Measurements from ENCODE around the gene RFPL2. TPM values are rescaled to one million over a fixed set of nuclear protein-coding genes. Genes with fewer than 3 reads are reported as not detected.

The RFPL2 gene
- total RNA-seq, 1 donor = not detected

DNA sequence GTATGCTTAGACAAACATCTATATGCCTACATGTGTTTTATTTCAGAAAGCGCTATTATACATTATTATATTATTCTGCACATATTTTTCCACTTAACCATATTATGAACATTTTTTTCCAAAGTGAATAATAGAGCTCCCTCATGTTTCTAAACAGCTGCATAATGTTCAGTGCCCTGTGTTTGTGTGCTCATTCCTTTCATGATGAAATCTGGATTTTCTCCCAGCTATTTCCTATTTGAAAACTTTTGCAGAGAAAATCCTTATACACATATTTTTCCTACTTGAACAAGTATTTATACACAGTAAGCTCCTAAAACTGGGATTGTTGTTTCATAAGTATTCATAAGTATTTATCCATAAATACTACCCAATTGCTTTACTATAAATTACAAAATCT, 18.1 kb upstream of the RFPL2 start:
- DNase-seq (ENCODE audit: low read depth) = no peak
- no peak overlapping the region for H3K4me3 ChIP-seq (ENCODE audit: low read depth, low read length)
- no peak for TF ChIP-seq CTCF (IDR thresholded peaks at IDR 0.05; ENCODE audit: insufficient read depth, low read length)

DNA sequence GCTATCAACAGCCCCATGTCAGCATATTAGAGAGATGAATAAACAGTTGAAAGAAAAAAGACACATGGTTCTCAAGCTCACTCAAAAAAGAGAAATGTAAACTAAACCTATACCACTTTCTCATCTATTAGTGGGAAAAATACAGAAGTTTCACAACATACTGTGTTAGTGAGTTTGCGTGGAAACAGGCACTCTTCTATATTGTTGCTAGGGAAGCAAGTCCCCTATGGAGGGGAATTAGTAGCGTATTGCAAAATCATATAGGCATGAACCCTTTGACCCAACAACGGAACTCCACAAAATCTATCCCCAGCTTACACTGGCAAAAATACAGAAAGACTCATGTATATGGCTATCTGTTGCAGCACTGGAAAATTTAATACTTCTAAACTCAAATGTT, 14.2 kb upstream of the RFPL2 start:
- TF ChIP-seq CTCF (IDR thresholded peaks at IDR 0.05; ENCODE audit: insufficient read depth, low read length) = no peak
- DNase-seq (ENCODE audit: low read depth) = no peak
- H3K4me3 ChIP-seq (ENCODE audit: low read depth, low read length) = no peak overlapping the region

DNA sequence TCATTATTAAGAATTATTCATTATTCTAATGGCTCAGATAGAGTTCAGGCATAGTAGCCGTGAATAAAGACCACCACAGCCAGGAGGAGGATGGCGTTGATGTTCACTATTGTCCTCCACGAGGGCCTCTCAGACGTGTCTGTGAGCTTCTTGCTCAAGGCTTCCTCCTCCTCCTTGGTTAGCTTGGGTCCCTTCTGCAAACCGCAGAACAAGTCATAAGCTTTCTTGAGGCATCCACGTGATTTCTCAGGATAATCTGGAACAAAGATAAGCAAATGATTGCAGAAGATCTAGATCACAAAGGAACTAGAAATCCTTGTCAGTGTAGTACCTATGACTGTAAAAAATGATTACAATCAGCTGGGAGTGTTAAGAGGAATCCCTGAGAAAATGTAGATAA, 13.6 kb upstream of the RFPL2 start:
- TF ChIP-seq CTCF (IDR thresholded peaks at IDR 0.05; ENCODE audit: insufficient read depth, low read length) = no peak
- H3K4me3 ChIP-seq (ENCODE audit: low read depth, low read length) = no peak overlapping the region
- no peak for DNase-seq (ENCODE audit: low read depth)

GRCh38 chr22:32217465-32217864, 12.6 kb upstream of the RFPL2 start:
- no peak overlapping the region for H3K4me3 ChIP-seq (ENCODE audit: low read depth, low read length)
- no peak for TF ChIP-seq CTCF (IDR thresholded peaks at IDR 0.05; ENCODE audit: insufficient read depth, low read length)
- no peak for DNase-seq (ENCODE audit: low read depth)

DNA sequence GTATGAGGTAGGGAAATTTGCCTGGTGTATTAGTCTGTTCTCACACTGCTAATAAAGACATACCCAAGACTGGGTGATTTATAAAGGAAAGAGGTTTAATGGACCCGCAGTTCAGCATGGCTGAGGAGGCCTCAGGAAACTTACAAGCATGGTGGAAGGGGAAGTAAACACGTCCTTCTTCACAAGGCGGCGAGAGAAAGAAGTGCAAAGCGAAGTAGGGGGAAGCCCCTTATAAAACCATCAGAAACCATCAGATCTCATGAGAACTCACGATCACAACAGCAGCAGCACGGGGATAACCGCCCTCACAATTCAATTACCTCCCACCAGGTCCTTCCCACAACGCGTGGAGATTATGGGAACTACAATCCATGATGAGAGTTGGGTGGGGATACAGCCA, 12.0 kb upstream of the RFPL2 start:
- no peak overlapping the region for H3K4me3 ChIP-seq (ENCODE audit: low read depth, low read length)
- TF ChIP-seq CTCF (IDR thresholded peaks at IDR 0.05; ENCODE audit: insufficient read depth, low read length) = no peak
- DNase-seq (ENCODE audit: low read depth) = no peak

DNA sequence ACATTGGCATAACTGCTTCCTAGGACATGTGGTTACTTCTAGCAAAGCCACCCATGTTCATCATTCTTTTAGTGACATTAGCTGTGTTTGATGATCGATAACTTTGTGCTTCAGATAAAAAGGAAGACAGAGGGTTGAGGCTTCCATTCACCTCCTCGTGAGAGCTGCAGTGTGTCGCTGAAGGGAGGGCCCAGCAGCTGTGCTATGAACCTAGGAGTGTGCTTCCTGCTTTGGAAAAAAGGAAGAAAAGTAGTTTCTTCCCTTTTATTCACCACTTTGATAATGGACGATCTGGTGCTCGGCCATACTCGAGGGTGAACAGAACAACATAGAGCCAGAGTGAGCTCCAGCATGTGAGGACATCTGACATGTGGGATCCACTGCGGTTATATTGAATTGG, 6.1 kb upstream of the RFPL2 start:
- no peak for TF ChIP-seq CTCF (IDR thresholded peaks at IDR 0.05; ENCODE audit: insufficient read depth, low read length)
- no peak overlapping the region for H3K4me3 ChIP-seq (ENCODE audit: low read depth, low read length)
- DNase-seq (ENCODE audit: low read depth) = no peak

- no peak for DNase-seq (ENCODE audit: low read depth)
- no peak overlapping the region for H3K4me3 ChIP-seq (ENCODE audit: low read depth, low read length)
- TF ChIP-seq CTCF (IDR thresholded peaks at IDR 0.05; ENCODE audit: insufficient read depth, low read length) = no peak
Observed at GRCh38 chr22:32208681-32209080, 3.8 kb upstream of the RFPL2 start.

Data from fibroblast of the aortic adventitia (primary cell).